T-cell (primary cell): ENCODE data around the gene ZFAND2A. TPM values are rescaled to one million over a fixed set of nuclear protein-coding genes. Genes with fewer than 3 reads are reported as not detected.

ENCODE experiments used
- ATAC-seq, 4 experiments: fragments of 200-7000 bp in 3 of 4; fragments of 150-1000 bp in 1 of 4; cut with Tn5 transposase; replicated peaks in 1 of 4; 1 replicate in 3 of 4; 2 replicates in 1 of 4; pipeline ENCODE4 v1.10.0; 2021; ENCODE audit warnings: moderate library complexity in 3 of 4, mild to moderate bottlenecking in 2 of 4, moderate number of reproducible peaks in 1 of 4
- CTCF ChIA-PET, 2 donors: fragments of 300-600 bp; sonication (Branson Sonifier 250); formaldehyde crosslinking; loops; one replicate each; lab custom pipeline; 2022; ENCODE audit warnings: antibody characterized with exemption in 2 of 2; lab: Charles Lee
- POLR2A ChIA-PET, 2 donors: fragments of 300-600 bp; sonication (Branson Sonifier 250); formaldehyde crosslinking; loops; one replicate each; lab custom pipeline; 2022; ENCODE audit warnings: antibody characterized with exemption in 2 of 2; lab: Charles Lee
- DNase-seq, 35 experiments: peaks; one replicate each; pipeline versions ENCODE4 v3.0.0 to v3.0.0-alpha.2; 2013 to 2023
- H3K27ac ChIP-seq: one replicate; pipeline ENCODE4 v1.5.1; 2013; ENCODE audit warnings: low read length
- H3K27me3 ChIP-seq, 2 experiments: replicated peaks in 1 of 2; 1 replicate in 1 of 2; 2 replicates in 1 of 2; pipeline versions ENCODE4 v1.6.1 to v1.7.0; 2013; ENCODE audit warnings: low read length in 1 of 2, mixed read lengths in 1 of 2; ENCODE audit not compliant: control insufficient read depth in 2 of 2, insufficient read depth in 2 of 2; ENCODE audit errors: extremely low read depth in 1 of 2
- H3K36me3 ChIP-seq, 2 donors: 1 replicate in 1 of 2; 2 replicates in 1 of 2; pipeline versions ENCODE4 v1.6.1 to v1.7.0; 2013; ENCODE audit warnings: low read length in 1 of 2; ENCODE audit not compliant: control insufficient read depth in 2 of 2, insufficient read depth in 1 of 2; ENCODE audit errors: extremely low read depth in 1 of 2
- H3K4me1 ChIP-seq, 2 experiments: 1 replicate in 1 of 2; 2 replicates in 1 of 2; pipeline versions ENCODE4 v1.6.1 to v1.7.0; 2013; ENCODE audit warnings: low read length in 2 of 2, mixed read lengths in 1 of 2; ENCODE audit not compliant: insufficient read depth in 2 of 2, control insufficient read depth in 1 of 2; ENCODE audit errors: extremely low read depth in 1 of 2
- H3K4me3 ChIP-seq, 2 donors: 1 replicate in 1 of 2; 2 replicates in 1 of 2; pipeline versions ENCODE4 v1.5.1 to v1.7.0; 2013; ENCODE audit warnings: mild to moderate bottlenecking in 2 of 2, low read length in 1 of 2, moderate library complexity in 1 of 2; ENCODE audit not compliant: control insufficient read depth in 1 of 2; ENCODE audit errors: extremely low read depth in 1 of 2
- H3K9me3 ChIP-seq: 2 replicates; pipeline ENCODE4 v1.7.0; 2013
- H3K27ac Mint-ChIP-seq, 2 donors: one replicate each; pipeline ENCODE4 v1.8.0; 2020 to 2021; ENCODE audit warnings: mild to moderate bottlenecking in 2 of 2, mixed read lengths in 2 of 2
- H3K27me3 Mint-ChIP-seq, 2 donors: one replicate each; pipeline ENCODE4 v1.8.0; 2021 to 2022; ENCODE audit warnings: mixed read lengths in 2 of 2
- H3K36me3 Mint-ChIP-seq: one replicate; pipeline ENCODE4 v1.8.0; 2021; ENCODE audit warnings: mixed read lengths
- H3K4me1 Mint-ChIP-seq, 3 donors: one replicate each; pipeline ENCODE4 v1.8.0; 2020 to 2022; ENCODE audit warnings: mixed read lengths in 3 of 3, mild to moderate bottlenecking in 1 of 3
- H3K4me3 Mint-ChIP-seq, 3 donors: one replicate each; pipeline ENCODE4 v1.8.0; 2020 to 2022; ENCODE audit warnings: mild to moderate bottlenecking in 3 of 3, mixed read lengths in 3 of 3, moderate library complexity in 3 of 3
- H3K9me3 Mint-ChIP-seq, 3 donors: one replicate each; pipeline ENCODE4 v1.8.0; 2020 to 2022; ENCODE audit warnings: mixed read lengths in 3 of 3
- WGBS: methylation state at CpG from one replicate; pipeline ENCODE4 v1.1.5; 2013; ENCODE audit warnings: missing lambda C conversion rate; ENCODE audit not compliant: insufficient coverage; 5-methylcytosine and 5-hydroxymethylcytosine counted together
- total RNA-seq, 35 experiments: library from RNA in 6 of 35; stranded (reverse) in 6 of 35; fragments of 120-200 nt in 1 of 35; gene quantifications; one replicate each; pipeline versions ENCODE4 v1.2.1 to v1.2.4 and lab custom pipeline; 2013 to 2026

Gene ZFAND2A
- total RNA-seq, 5 donors from 2014 or later (not counting 1 experiment from before 2014, with no cell fraction given) = 26.6 to 77.3 (median 30.1) TPM

DNA sequence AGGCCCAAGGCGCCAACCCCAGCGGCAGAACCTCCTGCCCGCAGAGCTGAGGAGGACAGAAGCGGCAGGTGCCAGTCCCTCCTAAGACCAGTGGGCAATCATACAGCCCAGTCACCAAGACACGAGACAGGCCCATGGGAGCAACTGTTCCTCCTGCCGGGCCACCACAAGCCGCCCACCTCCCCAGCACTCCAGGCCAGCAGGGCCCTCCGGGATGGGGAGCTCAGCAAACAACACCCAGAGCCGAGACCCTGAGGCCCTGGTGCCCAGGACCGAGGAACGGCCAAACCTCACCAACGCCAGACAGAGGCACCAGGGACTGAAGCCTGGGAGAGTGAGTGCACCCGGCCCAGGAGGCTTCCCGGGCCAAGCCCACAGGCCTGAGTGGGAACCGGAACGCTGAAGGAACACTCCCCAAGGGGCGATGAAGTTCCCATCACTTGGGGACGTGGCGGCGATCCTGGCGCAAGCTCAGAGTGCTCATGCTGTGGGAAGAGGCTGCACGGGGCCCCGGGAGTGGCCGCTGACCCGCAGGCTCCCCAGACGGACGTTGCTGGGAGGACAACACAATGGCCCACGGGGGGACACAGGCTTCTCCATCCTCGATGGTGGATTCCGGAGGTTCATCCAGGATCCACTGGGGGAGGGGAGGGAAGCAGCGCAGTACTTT, 37.0 kb downstream of the ZFAND2A start:
- H3K9me3 Mint-ChIP-seq = no peaks in the 10 kb centered on the region
- WGBS = 95% methylated on average over 24 of the region's 31 CpGs
- no peaks in the 10 kb centered on the region for H3K27me3 Mint-ChIP-seq
- H3K36me3 ChIP-seq = peaks cover 10 to 14% of the 10 kb centered on the region in 2 donors
- H3K4me3 ChIP-seq = no peak overlapping the region
- no peak overlapping the region for H3K27ac Mint-ChIP-seq
- ChIA-PET POLR2A (no interaction called here), CTCF (interaction anchor here in 1 of 2 donors (0.6 kb wide), 1 partner anchor 15 kb away, joined by 3 read pairs; a partner anchor contains a TSS)
- no peaks in the 10 kb centered on the region for H3K27me3 ChIP-seq
- no peaks in the 10 kb centered on the region for H3K9me3 ChIP-seq
- ATAC-seq = no peak
- H3K4me1 Mint-ChIP-seq = peaks cover 9 to 10% (median 9%) of the 10 kb centered on the region in 3 donors
- no peak overlapping the region for H3K27ac ChIP-seq
- DNase-seq = no peak
- H3K4me1 ChIP-seq = peaks cover 0 to 2% of the 10 kb centered on the region in 2 experiments
- H3K36me3 Mint-ChIP-seq = peaks cover 4% of the 10 kb centered on the region
- no peak overlapping the region for H3K4me3 Mint-ChIP-seq

DNA sequence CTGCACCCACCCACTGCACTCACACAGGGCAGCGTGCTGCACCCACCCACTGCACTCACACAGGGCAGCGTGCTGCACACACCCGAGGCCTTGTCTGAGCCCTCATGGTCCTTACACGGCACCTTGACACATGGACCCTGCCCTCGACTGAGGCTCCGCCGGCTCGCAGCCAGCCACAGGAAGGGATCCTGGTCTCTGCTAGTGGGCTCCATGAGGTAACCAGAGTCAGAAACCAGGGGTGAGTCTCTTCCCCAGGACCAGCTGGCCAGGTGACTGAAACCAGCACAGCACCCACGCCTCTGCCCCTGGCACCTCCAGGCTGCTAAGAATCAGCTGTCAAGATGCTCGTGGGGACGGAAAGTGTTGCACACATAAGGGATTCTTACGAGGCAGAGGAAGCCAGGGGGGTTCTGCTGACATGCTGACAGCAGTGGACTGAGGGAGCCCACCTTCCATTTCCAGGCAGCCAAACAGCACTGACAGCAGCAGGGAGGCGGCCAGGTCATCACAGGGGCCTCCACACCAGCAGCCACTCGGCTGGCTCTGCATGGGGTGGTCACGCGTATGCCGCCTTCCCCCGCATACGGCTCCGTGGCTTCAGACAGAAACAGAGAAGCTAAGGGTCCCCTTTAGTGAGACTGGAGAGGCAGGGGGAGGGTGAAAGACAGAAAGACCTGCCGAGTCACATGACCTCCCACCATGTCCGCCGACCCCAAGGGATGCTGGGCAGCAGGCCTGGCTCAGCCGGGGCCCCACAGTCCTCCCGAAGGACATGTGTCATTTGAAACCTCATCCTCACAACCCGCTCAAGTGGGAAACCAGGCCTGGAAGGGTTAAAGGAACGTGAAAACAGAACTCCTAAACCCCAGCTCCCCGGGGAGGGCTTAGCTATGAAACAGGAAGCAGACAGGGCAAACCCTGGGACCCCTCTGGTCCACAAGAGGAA, 37.8 kb downstream of the ZFAND2A start:
- DNase-seq = no peak
- Histone ChIP-seq H3K27ac (no peak overlapping the region), H3K4me1 (peaks cover 0 to 2% of the 10 kb centered on the region in 2 experiments), H3K4me3 (no peak overlapping the region), H3K9me3 (no peaks in the 10 kb centered on the region), H3K36me3 (peaks cover 10 to 13% of the 10 kb centered on the region in 2 donors), H3K27me3 (no peaks in the 10 kb centered on the region)
- Mint-ChIP-seq H3K9me3 (no peaks in the 10 kb centered on the region), H3K36me3 (peaks cover 4% of the 10 kb centered on the region), H3K27ac (no peak overlapping the region), H3K4me1 (peaks cover 9 to 10% (median 9%) of the 10 kb centered on the region in 3 donors), H3K4me3 (no peak overlapping the region), H3K27me3 (no peaks in the 10 kb centered on the region)
- 85% methylated on average over 24 of the region's 28 CpGs for WGBS
- ATAC-seq = no peak
- ChIA-PET CTCF (interaction anchor here in 1 of 2 donors (0.6 kb wide), 1 partner anchor 15 kb away, joined by 3 read pairs; a partner anchor contains a TSS), POLR2A (interaction anchor here in 1 of 2 donors (0.5 kb wide), 1 partner anchor 10 kb away, joined by 3 read pairs; no protein-coding TSS in a partner anchor)

DNA sequence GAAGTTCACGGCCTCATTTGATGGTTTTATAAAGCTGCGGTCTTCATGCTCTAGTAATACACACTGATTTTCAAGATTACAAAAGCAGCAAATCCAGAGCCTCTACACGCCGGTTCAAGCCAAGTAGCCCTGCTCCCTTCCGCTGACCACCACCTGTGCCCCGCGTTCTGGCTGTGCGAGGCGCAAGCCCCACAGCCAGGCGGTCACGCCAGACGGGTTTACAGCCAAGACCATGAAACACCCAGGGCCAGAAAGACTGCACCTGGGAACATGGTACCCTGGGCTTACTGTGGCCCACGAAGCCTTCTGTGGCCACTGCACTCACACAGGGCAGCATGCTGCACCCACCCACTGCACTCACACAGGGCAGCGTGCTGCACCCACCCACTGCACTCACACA, 38.5 kb downstream of the ZFAND2A start:
- CTCF ChIA-PET = no interaction called here
- no peaks in the 10 kb centered on the region for H3K27me3 Mint-ChIP-seq

DNA sequence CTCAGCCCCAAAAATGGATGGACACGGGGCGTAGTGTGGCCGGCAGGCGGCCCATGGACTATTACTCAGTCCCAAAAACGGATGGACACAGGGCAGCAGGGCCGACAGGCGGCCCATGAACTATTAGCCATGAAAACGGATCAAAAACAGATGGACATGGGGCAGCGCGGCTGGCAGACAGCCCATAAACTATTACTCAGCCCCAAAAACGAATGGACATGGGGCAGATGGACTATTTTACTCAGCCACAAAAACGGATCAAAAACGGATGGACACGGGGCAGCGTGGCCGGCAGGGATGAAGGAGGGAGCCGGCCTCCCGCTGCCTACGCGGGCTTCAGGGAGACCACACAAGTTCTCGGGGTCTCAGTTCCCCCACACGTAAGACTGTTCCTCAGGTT, 39.2 kb downstream of the ZFAND2A start:
- Histone ChIP-seq H3K27me3 (no peaks in the 10 kb centered on the region), H3K4me1 (peaks cover 0 to 2% of the 10 kb centered on the region in 2 experiments), H3K27ac (no peak overlapping the region), H3K4me3 (no peak overlapping the region), H3K9me3 (no peaks in the 10 kb centered on the region), H3K36me3 (peaks cover 4% of the 10 kb centered on the region in 2 donors)
- Mint-ChIP-seq H3K27ac (no peak overlapping the region), H3K9me3 (no peaks in the 10 kb centered on the region), H3K4me3 (no peak overlapping the region), H3K27me3 (no peaks in the 10 kb centered on the region), H3K36me3 (no peaks in the 10 kb centered on the region), H3K4me1 (peaks cover 9 to 10% (median 9%) of the 10 kb centered on the region in 3 donors)
- DNase-seq (no peak), ATAC-seq (no peak)
- ChIA-PET POLR2A (no interaction called here), CTCF (no interaction called here)
- WGBS = 92% methylated on average over 20 of the region's 22 CpGs

More for the DNA sequence above, 38.5 kb downstream of the ZFAND2A start:
- ATAC-seq = no peak
- POLR2A ChIA-PET = no interaction called here
- Histone ChIP-seq H3K9me3 (no peaks in the 10 kb centered on the region), H3K27me3 (no peaks in the 10 kb centered on the region), H3K27ac (no peak overlapping the region), H3K4me1 (peaks cover 0 to 2% of the 10 kb centered on the region in 2 experiments), H3K36me3 (peaks cover 6 to 7% of the 10 kb centered on the region in 2 donors), H3K4me3 (no peak overlapping the region)
- DNase-seq = no peak
- peaks cover 9 to 10% (median 9%) of the 10 kb centered on the region in 3 donors for H3K4me1 Mint-ChIP-seq
- WGBS = 92% methylated on average over 13 of the region's 14 CpGs
- H3K27ac Mint-ChIP-seq = no peak overlapping the region
- H3K4me3 Mint-ChIP-seq = no peak overlapping the region
- H3K9me3 Mint-ChIP-seq = no peaks in the 10 kb centered on the region
- no peaks in the 10 kb centered on the region for H3K36me3 Mint-ChIP-seq

DNA sequence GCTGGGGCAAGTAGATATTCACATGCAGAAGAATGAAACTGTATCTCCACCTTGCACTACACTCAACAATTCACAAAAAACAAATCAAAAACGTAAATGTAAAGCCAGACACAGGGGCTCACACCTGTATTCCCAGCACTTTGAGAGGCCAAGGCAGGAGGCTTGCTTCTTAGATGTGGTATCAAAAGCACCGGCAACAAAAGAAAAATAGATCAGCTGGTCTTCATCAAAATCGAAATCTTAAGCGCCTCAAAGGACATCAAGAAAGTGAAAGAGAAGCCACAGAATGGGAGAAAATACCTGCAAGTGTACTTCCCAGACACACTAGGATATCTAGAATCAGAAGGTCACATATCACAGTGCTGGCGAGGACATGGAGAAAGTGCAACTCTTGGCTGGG, 40.8 kb downstream of the ZFAND2A start:
- Mint-ChIP-seq H3K4me3 (no peak overlapping the region), H3K36me3 (no peaks in the 10 kb centered on the region), H3K27ac (peak overlapping the region; percentile 46 to 52), H3K4me1 (peaks cover 9 to 10% (median 9%) of the 10 kb centered on the region in 3 donors), H3K9me3 (no peaks in the 10 kb centered on the region), H3K27me3 (no peaks in the 10 kb centered on the region)
- H3K4me3 ChIP-seq = no peak overlapping the region
- H3K4me1 ChIP-seq = peaks cover 0 to 2% of the 10 kb centered on the region in 2 experiments
- ChIA-PET POLR2A (interaction anchor here in 1 of 2 donors (0.6 kb wide), 1 partner anchor 512 kb away, joined by 4 read pairs; no protein-coding TSS in a partner anchor), CTCF (no interaction called here)
- no peak overlapping the region for H3K27ac ChIP-seq
- DNase-seq = no peak
- no peaks in the 10 kb centered on the region for H3K27me3 ChIP-seq
- 42% methylated on average over 2 of the region's 5 CpGs for WGBS
- H3K36me3 ChIP-seq = no peaks in the 10 kb centered on the region
- no peak for ATAC-seq
- no peaks in the 10 kb centered on the region for H3K9me3 ChIP-seq

DNA sequence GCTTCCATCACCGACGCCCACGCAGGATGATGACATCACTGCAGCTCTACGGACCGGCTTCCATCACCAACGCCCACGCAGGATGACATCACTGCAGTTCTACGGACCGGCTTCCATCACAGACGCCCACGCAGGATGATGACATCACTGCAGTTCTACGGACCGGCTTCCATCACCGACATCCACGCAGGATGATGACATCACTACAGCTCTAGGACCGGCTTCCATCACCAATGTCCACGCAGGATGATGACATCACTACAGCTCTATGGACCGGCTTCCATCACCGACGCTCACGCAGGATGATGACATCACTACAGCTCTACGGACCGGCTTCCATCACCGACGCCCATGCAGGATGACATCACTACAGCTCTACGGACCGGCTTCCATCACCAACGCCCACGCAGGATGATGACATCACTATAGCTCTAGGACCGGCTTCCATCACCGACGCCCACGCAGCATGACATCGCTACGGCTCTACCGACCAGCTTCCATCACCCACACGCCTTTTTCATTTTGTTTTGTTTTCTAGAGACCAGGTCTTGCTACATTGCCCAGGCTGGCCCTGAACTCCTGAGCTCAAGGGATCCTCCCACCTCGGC, 42.6 kb downstream of the ZFAND2A start:
- no peak overlapping the region for H3K27ac Mint-ChIP-seq
- no peaks in the 10 kb centered on the region for H3K36me3 ChIP-seq
- no peaks in the 10 kb centered on the region for H3K36me3 Mint-ChIP-seq
- H3K27me3 ChIP-seq = no peaks in the 10 kb centered on the region
- no peak overlapping the region for H3K27ac ChIP-seq
- H3K4me1 ChIP-seq = peaks cover 0 to 2% of the 10 kb centered on the region in 2 experiments
- POLR2A ChIA-PET = no interaction called here
- CTCF ChIA-PET = no interaction called here
- H3K4me3 Mint-ChIP-seq = no peak overlapping the region
- peaks cover 9 to 10% (median 9%) of the 10 kb centered on the region in 3 donors for H3K4me1 Mint-ChIP-seq
- DNase-seq = no peak
- ATAC-seq = no peak
- H3K9me3 ChIP-seq = no peaks in the 10 kb centered on the region
- no peak overlapping the region for H3K4me3 ChIP-seq
- 92% methylated on average over 32 of the region's 38 CpGs for WGBS
- no peaks in the 10 kb centered on the region for H3K27me3 Mint-ChIP-seq
- H3K9me3 Mint-ChIP-seq = no peaks in the 10 kb centered on the region
